IPS DF 6.9 (cell line): Measurements from ENCODE around the gene SMIM20.
"Not testable (repeated sequence)": the region's sequence is repeated elsewhere in the genome, so short reads cannot be mapped to it uniquely, and the experiment has no call there.

Experiments
- DNase-seq: peaks from one replicate; pipeline ENCODE4 v3.0.0-alpha.2; 2013; ENCODE audit warnings: low read depth, low spot score
- H3K27ac ChIP-seq: one replicate; pipeline ENCODE4 v1.5.1; 2013; ENCODE audit warnings: low read length, control low read depth
- H3K27me3 ChIP-seq: 2 replicates; pipeline ENCODE4 v1.6.1; 2013; ENCODE audit warnings: mild to moderate bottlenecking, low read length; ENCODE audit not compliant: control insufficient read depth, insufficient read depth
- H3K36me3 ChIP-seq: 2 replicates; pipeline ENCODE4 v1.6.1; 2013; ENCODE audit warnings: low read length; ENCODE audit not compliant: control insufficient read depth, insufficient read depth
- H3K4me1 ChIP-seq: 2 replicates; pipeline ENCODE4 v1.6.1; 2013; ENCODE audit warnings: low read length; ENCODE audit not compliant: control insufficient read depth, insufficient read depth
- H3K4me3 ChIP-seq: 2 replicates; pipeline ENCODE4 v1.5.1; 2013; ENCODE audit warnings: mild to moderate bottlenecking, low read length
- H3K9me3 ChIP-seq: 2 replicates; pipeline ENCODE4 v1.6.1; 2013; ENCODE audit warnings: low read length, inconsistent platforms; ENCODE audit not compliant: control insufficient read depth, insufficient read depth
- WGBS: extraction: QIAGEN DNeasy Blood & Tissue Kit; methylation state at CpG from one replicate; pipeline ENCODE4 v1.1.7; 2013; ENCODE audit warnings: mixed read lengths, missing lambda C conversion rate; ENCODE audit not compliant: insufficient read length, insufficient coverage; 5-methylcytosine and 5-hydroxymethylcytosine counted together

SMIM20 gene

DNA sequence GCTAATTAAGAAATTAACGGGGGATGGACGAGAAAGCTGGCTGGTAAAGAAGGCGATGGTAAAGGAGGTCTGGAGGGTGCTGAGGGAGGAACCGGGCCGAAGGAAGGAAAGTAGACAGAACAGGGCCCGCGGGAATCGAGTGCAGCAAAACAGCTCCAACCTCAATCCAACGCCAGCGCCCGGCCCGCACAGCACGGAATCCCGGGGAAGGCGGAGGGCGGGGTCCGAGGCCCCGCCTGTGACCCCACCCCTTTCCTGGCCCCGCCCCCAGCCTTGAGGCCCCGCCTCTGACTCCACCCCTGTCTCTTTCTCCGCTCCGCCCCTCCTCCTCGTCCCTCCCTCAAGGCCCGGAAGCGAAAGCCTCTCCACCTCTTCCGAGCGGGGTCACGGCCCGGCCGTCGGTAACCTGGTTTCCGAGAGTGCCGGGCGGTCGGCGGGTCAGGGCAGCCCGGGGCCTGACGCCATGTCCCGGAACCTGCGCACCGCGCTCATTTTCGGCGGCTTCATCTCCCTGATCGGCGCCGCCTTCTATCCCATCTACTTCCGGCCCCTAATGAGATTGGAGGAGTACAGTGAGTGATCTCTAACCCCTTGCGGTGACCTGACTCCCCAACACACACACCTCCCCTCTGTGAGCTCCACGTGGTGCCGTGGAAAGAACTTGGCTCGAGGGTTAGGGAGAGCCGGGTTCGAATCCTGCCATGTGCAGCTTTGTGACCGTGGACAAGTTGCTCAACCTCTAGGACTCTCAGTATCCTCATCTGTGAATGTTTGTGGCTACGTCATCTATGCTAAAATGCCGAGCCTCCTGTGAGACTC, at the start of gene SMIM20:
TSS of gene SMIM20 (plus strand) at position 370 of the 819 bp plus-strand sequence. CDS start at position 464, 94 bp downstream.
- no peaks in the 10 kb centered on the region for H3K36me3 ChIP-seq
- peaks cover 3% of the 10 kb centered on the region; the same call in 1 of the 2 replicates for H3K4me1 ChIP-seq
- no peak within 1 kb of the TSS for H3K27ac ChIP-seq
- DNase-seq, result peak; percentile 63
- H3K4me3 ChIP-seq, result peak within 1 kb of the TSS; percentile 72
- WGBS, result no CpG with 5 or more reads among the region's 57 CpGs
- no peaks in the 10 kb centered on the region for H3K9me3 ChIP-seq
- H3K27me3 ChIP-seq, result no peaks in the 10 kb centered on the region

DNA sequence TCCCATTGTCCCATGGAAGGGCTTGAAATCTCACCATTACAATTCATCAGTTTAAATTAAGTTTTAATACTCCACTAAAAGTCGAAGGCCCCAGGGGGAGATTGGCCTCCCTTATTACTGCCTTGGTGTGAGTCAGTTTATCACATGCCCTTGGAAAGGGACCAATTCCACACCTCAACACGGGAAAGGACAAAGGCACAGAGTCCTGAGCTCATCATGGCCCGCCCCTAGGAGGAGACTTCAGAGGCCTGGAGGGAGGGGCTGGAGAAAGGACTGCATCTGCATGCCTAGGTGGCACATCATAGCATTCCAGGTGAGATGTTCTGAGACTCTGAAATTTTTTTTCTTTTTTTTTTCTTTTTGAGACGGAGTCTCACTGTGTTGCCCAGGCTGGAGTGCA, 48.4 kb upstream of the SMIM20 start:
- Histone ChIP-seq H3K9me3 (no peaks in the 10 kb centered on the region), H3K27me3 (no peaks in the 10 kb centered on the region), H3K36me3 (no peaks in the 10 kb centered on the region), H3K4me3 (no peak overlapping the region), H3K27ac (no peak overlapping the region), H3K4me1 (peaks cover 5% of the 10 kb centered on the region; the same call in 1 of the 2 replicates)
- no CpG with 5 or more reads among the region's 4 CpGs for WGBS
- no peak for DNase-seq

DNA sequence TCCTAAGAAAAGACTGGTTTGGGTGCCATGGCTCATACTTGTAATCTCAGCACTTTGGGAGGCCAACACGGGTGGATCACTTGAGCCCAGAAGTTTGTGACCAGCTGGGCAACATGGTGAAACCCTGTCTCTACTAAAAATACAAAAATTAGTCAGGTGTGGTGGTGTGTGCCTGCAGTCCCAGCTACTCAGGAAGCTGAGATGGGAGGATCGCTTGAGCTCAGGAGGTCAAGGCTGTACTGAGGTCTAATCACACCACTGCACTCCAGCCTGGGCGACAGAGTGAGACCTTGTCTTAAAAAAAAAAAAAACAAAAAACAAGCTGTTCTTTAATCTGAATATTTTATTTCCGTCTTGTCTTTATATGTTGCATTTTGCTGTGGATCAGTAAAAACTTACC, 47.6 kb upstream of the SMIM20 start:
- H3K9me3 ChIP-seq, H3K27ac ChIP-seq, H3K27me3 ChIP-seq, H3K4me1 ChIP-seq, H3K36me3 ChIP-seq, DNase-seq, H3K4me3 ChIP-seq: not testable (repeated sequence)
- no CpG with 5 or more reads among the region's 4 CpGs for WGBS

DNA sequence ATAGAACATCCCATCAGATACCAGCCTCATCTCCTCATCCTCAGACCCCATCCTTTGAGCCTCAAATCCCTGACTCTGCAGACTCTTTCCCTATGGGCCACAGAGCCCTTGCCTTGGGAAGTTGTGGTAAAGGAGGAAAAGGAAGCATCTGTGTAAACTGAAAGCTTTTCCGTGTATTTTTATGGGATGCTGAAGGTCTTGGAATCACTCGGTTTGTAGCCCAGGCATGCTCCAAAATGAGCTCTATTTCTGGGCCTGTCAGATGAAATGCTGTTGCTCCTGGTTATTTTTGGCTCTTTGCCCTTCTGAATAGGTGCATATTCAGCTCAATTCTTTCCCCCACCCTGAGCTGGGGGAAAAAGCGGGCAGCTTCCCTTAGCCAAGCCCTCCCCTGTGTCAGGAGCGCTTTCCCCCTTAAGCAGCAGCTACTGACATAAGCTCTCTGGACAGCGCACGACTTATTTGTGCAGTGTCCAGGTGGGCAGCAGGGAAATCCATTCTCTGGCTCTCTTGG, 46.2 kb upstream of the SMIM20 start:
- WGBS, result no CpG with 5 or more reads among the region's 6 CpGs
- DNase-seq, result no peak
- Histone ChIP-seq H3K4me3 (no peak overlapping the region), H3K4me1 (peaks cover 5% of the 10 kb centered on the region; the same call in 1 of the 2 replicates), H3K36me3 (no peaks in the 10 kb centered on the region), H3K27me3 (no peaks in the 10 kb centered on the region), H3K27ac (no peak overlapping the region), H3K9me3 (no peaks in the 10 kb centered on the region)

DNA sequence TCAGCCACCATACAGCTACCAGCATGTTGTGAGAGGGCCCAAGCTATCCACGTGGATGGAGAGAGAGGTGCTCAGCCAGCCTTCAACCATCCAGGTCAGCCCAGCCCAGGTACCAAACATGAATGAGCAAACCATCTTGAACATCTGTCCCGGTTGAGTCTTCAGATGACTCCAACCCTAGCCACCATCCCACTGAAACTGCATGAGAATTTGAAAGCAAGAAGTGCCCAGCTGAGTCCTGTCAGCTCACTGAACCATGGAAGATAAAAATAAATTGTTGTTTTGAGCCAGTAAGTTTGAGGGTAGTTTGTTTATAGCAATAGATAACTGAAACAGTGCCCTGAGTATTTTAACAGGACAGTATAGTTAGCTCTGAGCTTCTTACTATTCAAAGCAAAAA, 43.9 kb upstream of the SMIM20 start:
- no peak overlapping the region for H3K4me3 ChIP-seq
- H3K27ac ChIP-seq, result no peak overlapping the region
- no peaks in the 10 kb centered on the region for H3K27me3 ChIP-seq
- peaks cover 2% of the 10 kb centered on the region; the same call in 1 of the 2 replicates for H3K4me1 ChIP-seq
- WGBS, result no CpG with 5 or more reads among the region's 2 CpGs
- H3K9me3 ChIP-seq, result no peaks in the 10 kb centered on the region
- H3K36me3 ChIP-seq, result no peaks in the 10 kb centered on the region
- DNase-seq, result no peak

DNA sequence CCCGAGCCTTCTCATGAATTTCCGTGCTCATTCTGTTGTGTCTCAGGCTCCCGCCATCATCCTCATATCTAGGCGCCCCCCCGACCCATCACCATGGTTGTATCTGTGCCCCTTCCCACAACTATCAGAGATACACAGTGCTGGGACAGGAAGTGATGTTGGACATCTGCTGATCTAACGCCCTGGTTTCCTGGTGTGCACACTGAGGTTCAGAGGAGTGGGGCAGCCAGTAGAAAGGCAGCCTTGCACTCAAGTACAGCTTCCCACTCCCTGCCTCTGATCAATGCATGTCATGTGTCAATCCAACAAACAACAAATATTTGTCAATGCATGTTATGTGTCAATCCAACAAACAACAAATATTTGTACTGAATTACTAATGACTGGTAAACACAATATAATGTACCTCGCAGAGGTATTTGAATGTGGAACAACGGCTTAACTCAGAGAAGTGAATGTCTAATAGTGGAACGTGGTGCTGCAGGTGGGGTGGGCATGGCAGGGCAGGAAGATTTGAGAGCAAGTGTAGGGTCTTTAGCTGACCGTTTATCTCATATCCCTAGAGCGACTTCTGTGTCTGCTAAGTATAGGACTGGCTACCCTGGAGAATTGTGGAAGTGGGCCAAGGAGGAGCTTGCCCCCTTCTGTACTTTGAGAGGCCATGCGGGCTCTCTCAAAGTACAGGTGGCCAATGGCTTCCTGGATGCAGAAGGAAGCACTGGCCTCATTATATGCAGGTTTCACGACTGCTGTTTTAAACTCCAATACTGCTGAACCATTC, 41.0 kb upstream of the SMIM20 start:
- no peak for DNase-seq
- Histone ChIP-seq H3K36me3 (no peaks in the 10 kb centered on the region), H3K4me3 (no peak overlapping the region), H3K9me3 (no peaks in the 10 kb centered on the region), H3K4me1 (no peaks in the 10 kb centered on the region), H3K27ac (no peak overlapping the region), H3K27me3 (no peaks in the 10 kb centered on the region)
- WGBS, result no CpG with 5 or more reads among the region's 13 CpGs

DNA sequence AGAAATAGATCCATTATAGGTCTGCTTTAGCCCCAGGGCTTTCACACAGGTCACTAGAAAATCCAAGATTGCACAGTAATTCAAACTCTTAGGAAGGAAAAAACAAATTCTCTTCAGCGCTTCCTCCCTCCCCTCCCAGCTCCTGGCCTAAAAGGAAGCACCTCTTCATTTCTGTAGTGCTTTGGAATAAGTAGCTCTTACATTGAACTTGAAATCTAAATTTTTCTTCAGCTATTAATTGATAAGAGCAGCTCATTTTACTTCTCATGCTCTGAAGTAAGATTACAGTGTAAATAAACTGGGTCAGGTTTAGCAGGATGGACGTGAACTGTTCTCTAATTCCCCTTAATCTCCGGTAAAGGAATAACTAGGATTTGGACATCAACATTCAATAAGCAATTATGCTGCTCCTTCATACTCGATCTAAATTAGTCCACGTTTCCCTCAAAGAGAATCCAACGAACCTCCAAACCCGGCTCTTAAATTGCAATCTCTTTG, 40.3 kb upstream of the SMIM20 start:
- Histone ChIP-seq H3K27me3 (no peaks in the 10 kb centered on the region), H3K4me1 (no peaks in the 10 kb centered on the region), H3K4me3 (no peak overlapping the region), H3K36me3 (no peaks in the 10 kb centered on the region), H3K9me3 (no peaks in the 10 kb centered on the region), H3K27ac (no peak overlapping the region)
- no peak for DNase-seq
- WGBS, result no CpG with 5 or more reads among the region's 7 CpGs

DNA sequence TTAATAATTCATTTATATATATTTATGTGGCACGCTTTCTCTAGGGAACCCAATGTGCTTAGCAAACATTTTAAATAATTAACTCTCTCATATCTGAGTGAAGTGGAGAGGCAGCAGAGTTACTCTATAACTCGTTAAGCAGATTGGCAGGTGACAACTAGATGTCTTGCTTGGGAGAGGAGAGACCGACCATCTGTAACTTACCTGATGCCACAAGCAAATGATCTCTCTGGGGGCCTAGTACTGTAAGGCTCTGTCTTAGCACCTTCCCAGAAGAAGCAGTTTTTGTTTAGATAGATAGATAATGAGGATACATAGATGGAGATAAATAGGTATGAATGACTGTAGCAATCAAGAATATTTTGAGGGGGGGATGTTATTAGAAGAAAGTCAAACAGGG, 39.4 kb upstream of the SMIM20 start:
- H3K4me1 ChIP-seq, result no peaks in the 10 kb centered on the region

DNA sequence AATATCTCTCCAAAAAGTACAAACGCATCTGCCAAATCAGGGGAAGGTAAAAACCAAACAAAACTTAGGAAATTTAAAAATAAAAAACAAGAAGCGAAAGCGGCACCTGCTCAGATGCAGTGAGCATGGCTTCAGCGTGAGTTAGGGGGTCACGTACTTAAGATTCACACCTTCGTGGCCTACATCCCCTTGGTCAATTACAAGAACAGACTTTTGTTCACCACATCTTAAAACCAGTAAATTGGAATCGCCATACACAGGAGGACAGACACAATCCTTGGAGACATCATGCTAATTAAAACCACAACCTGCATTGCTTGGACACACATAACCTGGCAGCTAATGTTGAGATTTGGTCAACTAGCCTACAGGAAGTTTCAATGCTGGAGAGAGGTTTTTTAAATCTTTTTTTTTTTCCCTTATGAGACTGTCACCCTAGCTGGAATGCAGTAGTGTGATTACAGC, 38.7 kb upstream of the SMIM20 start:
- DNase-seq, result no peak
- H3K27ac ChIP-seq, result no peak overlapping the region
- no peaks in the 10 kb centered on the region for H3K9me3 ChIP-seq
- no peak overlapping the region for H3K4me3 ChIP-seq
- H3K36me3 ChIP-seq, result no peaks in the 10 kb centered on the region
- H3K4me1 ChIP-seq, result no peaks in the 10 kb centered on the region
- no peaks in the 10 kb centered on the region for H3K27me3 ChIP-seq
- WGBS, result no CpG with 5 or more reads among the region's 7 CpGs

More for the DNA sequence above, 39.4 kb upstream of the SMIM20 start:
- no CpG with 5 or more reads among the region's 3 CpGs for WGBS
- Histone ChIP-seq H3K4me3 (no peak overlapping the region), H3K27me3 (no peaks in the 10 kb centered on the region), H3K9me3 (no peaks in the 10 kb centered on the region), H3K36me3 (no peaks in the 10 kb centered on the region), H3K27ac (no peak overlapping the region)
- no peak for DNase-seq

DNA sequence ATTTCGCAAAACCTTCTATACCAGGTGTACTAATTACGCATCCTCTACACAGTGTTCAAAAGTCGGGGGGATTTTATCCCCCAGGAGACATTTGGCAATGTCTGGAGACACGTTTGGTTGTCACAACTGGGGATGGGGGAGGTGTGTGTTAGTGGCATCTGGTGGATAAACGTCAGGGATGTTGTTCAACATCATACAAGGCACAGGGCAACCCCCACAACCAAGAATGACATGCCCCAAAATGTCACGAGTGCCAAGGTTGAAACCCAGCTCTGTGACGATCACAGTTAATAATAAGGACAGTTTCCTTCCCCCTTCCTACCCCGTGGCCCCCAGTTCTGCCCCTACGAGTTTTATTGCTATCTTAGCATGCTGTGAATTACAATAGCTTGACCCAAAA, 35.3 kb upstream of the SMIM20 start:
- no peak for DNase-seq
- WGBS, result no CpG with 5 or more reads among the region's 9 CpGs
- no peak overlapping the region for H3K4me3 ChIP-seq
- H3K27ac ChIP-seq, result no peak overlapping the region
- H3K36me3 ChIP-seq, result no peaks in the 10 kb centered on the region
- no peaks in the 10 kb centered on the region for H3K27me3 ChIP-seq
- no peaks in the 10 kb centered on the region for H3K9me3 ChIP-seq
- no peaks in the 10 kb centered on the region for H3K4me1 ChIP-seq
